Stomach (tissue), 4 donors: ENCODE results near the gene NRG2.

Source experiments
- CTCF ChIP-seq, 7 experiments: fragments of 450-650 bp in 4 of 7; fragments of 200-600 bp in 3 of 7; sonication (generic) in 3 of 7; IDR thresholded peaks; one replicate each; pipeline ENCODE4 v1.5.1; 2016 to 2019; ENCODE audit warnings: antibody characterized with exemption in 7 of 7, control low read depth in 2 of 7, mild to moderate bottlenecking in 1 of 7
- POLR2A ChIP-seq, 4 donors: fragments of 450-650 bp; IDR thresholded peaks; one replicate each; pipeline ENCODE4 v1.6.1; 2016; ENCODE audit warnings: antibody characterized with exemption in 4 of 4, control low read depth in 2 of 4, mild to moderate bottlenecking in 1 of 4, moderate library complexity in 1 of 4
- POLR2AphosphoS5 ChIP-seq, 3 donors: sonication (generic); formaldehyde crosslinking; IDR thresholded peaks; one replicate each; pipeline ENCODE4 v1.6.1; 2016; ENCODE audit warnings: antibody characterized with exemption in 3 of 3

GRCh38 chr5:139885172-139885856 lies 157.8 kb downstream of the NRG2 start:
- TF ChIP-seq CTCF (IDR thresholded peaks at IDR 0.05) (no peak), POLR2AphosphoS5 (IDR thresholded peaks at IDR 0.05) (no peak), POLR2A (IDR thresholded peaks at IDR 0.05) (no peak)
